Measurements from ENCODE around the gene F7. TPM values are rescaled to one million over a fixed set of nuclear protein-coding genes. Genes with fewer than 3 reads are reported as not detected.

F7 gene
- total RNA-seq, 6 experiments from 2014 or later: 42.9 to 147 (median 84.2) TPM

GRCh38 chr13:113125506-113126264 lies 20.1 kb downstream of the F7 start:
- ATAC-seq: no peak
- TF ChIP-seq, protein P1, sequence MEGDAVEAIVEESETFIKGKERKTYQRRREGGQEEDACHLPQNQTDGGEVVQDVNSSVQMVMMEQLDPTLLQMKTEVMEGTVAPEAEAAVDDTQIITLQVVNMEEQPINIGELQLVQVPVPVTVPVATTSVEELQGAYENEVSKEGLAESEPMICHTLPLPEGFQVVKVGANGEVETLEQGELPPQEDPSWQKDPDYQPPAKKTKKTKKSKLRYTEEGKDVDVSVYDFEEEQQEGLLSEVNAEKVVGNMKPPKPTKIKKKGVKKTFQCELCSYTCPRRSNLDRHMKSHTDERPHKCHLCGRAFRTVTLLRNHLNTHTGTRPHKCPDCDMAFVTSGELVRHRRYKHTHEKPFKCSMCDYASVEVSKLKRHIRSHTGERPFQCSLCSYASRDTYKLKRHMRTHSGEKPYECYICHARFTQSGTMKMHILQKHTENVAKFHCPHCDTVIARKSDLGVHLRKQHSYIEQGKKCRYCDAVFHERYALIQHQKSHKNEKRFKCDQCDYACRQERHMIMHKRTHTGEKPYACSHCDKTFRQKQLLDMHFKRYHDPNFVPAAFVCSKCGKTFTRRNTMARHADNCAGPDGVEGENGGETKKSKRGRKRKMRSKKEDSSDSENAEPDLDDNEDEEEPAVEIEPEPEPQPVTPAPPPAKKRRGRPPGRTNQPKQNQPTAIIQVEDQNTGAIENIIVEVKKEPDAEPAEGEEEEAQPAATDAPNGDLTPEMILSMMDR (IDR thresholded peaks at IDR 0.05): no peak
- TF ChIP-seq POLR2A (IDR thresholded peaks at IDR 0.05): no peak
- Histone ChIP-seq H3K27ac (no peak overlapping the region), H3K9me3 (no peaks in the 10 kb centered on the region), H3K27me3 (no peaks in the 10 kb centered on the region), H3K36me3 (peaks cover 0 to 6% (median 0%) of the 10 kb centered on the region in 4 donors), H3K4me1 (peaks cover 0 to 15% (median 4%) of the 10 kb centered on the region in 4 donors), H3K4me3 (no peak overlapping the region)
- 86% methylated on average over 16 of the region's 19 CpGs for WGBS (ENCODE audit: insufficient coverage, low coverage, low lambda C conversion rate, missing lambda C conversion rate)
- peak in 1 of 3 donors; percentile 38 for DNase-seq
- intact Hi-C loops (cut with DNase I): no loop called here

- intact Hi-C loops (cut with DNase I): no loop called here
- Histone ChIP-seq H3K4me1 (peaks cover 0 to 15% (median 4%) of the 10 kb centered on the region in 4 donors), H3K27ac (no peak overlapping the region), H3K4me3 (no peak overlapping the region), H3K9me3 (no peaks in the 10 kb centered on the region), H3K27me3 (no peaks in the 10 kb centered on the region), H3K36me3 (peaks cover 0 to 10% (median 0%) of the 10 kb centered on the region in 4 donors)
- no peak for TF ChIP-seq POLR2A (IDR thresholded peaks at IDR 0.05)
- TF ChIP-seq, protein P1 (IDR thresholded peaks at IDR 0.05): no peak
- 88% methylated on average over 13 of the region's 18 CpGs for WGBS (ENCODE audit: insufficient coverage, low coverage, low lambda C conversion rate, missing lambda C conversion rate)
- no peak for ATAC-seq
- DNase-seq: no peak
Observed at GRCh38 chr13:113126265-113127150, 20.9 kb downstream of the F7 start.

- Histone ChIP-seq H3K27me3 (no peaks in the 10 kb centered on the region), H3K36me3 (peaks cover 0 to 20% (median 0%) of the 10 kb centered on the region in 4 donors), H3K4me3 (no peak overlapping the region), H3K27ac (no peak overlapping the region), H3K9me3 (no peaks in the 10 kb centered on the region), H3K4me1 (peaks cover 0 to 4% (median 0%) of the 10 kb centered on the region in 4 donors)
- ATAC-seq (peak in 1 of 4 donors; percentile 32), DNase-seq (no peak)
- TF ChIP-seq, protein P1 (IDR thresholded peaks at IDR 0.05): no peak
- TF ChIP-seq POLR2A (IDR thresholded peaks at IDR 0.05): no peak
- WGBS (ENCODE audit: insufficient coverage, low coverage, low lambda C conversion rate, missing lambda C conversion rate): 91% methylated on average over 6 of the region's 27 CpGs
- intact Hi-C loops (cut with DNase I): no loop called here
Observed at GRCh38 chr13:113129480-113129879, 23.9 kb downstream of the F7 start.

DNA sequence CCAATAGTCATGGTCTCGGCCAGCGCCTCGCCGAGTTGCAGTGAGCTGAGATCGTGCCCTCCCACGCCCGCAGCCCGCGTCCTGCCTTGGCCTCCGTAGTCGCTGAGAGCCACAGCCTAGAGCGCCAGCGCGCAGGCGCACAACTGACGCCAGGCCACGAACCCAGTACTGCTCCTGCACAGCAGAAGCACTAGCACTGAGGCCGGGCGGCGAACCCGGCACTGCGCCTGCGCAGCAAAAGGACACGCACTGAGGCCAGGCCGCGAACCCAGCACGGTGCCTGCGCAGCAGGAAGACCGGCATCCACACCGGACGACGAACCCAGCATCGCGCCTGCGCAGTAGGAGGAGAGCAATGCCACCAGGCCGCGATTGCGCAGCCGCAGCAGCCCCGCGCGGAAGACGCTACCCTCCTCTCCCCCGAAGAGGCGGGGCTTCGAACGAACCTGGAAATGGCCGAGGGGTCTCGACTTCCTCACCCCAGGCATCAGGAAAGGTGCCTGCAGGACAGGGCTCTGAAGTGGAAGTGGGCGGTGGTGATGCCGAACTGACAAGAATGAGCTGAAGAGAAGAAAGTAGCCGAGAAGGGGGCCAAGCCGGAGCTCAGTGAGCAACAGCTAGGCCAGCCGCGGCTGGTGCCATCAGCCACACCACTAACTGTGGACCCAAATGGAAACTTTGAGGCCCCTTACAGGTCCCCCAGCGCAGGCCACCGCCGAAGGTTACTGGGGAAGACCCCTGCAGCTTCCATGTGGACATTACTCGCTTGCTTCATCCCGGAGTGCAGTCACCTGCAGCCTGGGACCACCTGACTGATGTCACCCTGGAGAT lies 24.5 kb downstream of the F7 start:
- Histone ChIP-seq H3K36me3 (peaks cover 0 to 20% (median 0%) of the 10 kb centered on the region in 4 donors), H3K4me3 (peak overlapping the region in 1 of 3 donors; percentile 20), H3K9me3 (no peaks in the 10 kb centered on the region), H3K27ac (no peak overlapping the region), H3K27me3 (no peaks in the 10 kb centered on the region), H3K4me1 (no peaks in the 10 kb centered on the region)
- 70% methylated on average over 24 of the region's 60 CpGs for WGBS (ENCODE audit: insufficient coverage, low coverage, low lambda C conversion rate, missing lambda C conversion rate)
- DNase-seq (peak in 1 of 3 donors; percentile 39), ATAC-seq (peak; percentile 14 to 44 (median 25))
- intact Hi-C loops (cut with DNase I): no loop called here
- no peak for TF ChIP-seq POLR2A (IDR thresholded peaks at IDR 0.05)
- TF ChIP-seq, protein P1 (IDR thresholded peaks at IDR 0.05): no peak
